ENCODE data around the gene PRR14.
A peak's percentile ranks its signal among the peaks of the same experiment; 100 is the strongest.

Gene PRR14

GRCh38 chr16:30659507-30660423 is 9.0 kb downstream of the PRR14 start:
- peak; percentile 42 for DNase-seq (ENCODE audit: low read depth)

GRCh38 chr16:30660424-30661261 is 9.9 kb downstream of the PRR14 start:
- peak; percentile 76 for DNase-seq (ENCODE audit: low read depth)

GRCh38 chr16:30662449-30662848 is 11.7 kb downstream of the PRR14 start:
- DNase-seq (ENCODE audit: low read depth) = no peak

- DNase-seq (ENCODE audit: low read depth) = no peak
These were observed 12.3 kb downstream of the PRR14 start for GRCh38 chr16:30663038-30663437.

- DNase-seq (ENCODE audit: low read depth) = no peak
These were observed 13.1 kb downstream of the PRR14 start for GRCh38 chr16:30663820-30664219.

GRCh38 chr16:30664616-30665109 is 13.9 kb downstream of the PRR14 start:
- no peak for DNase-seq (ENCODE audit: low read depth)

GRCh38 chr16:30665155-30665829 is 14.5 kb downstream of the PRR14 start:
- DNase-seq (ENCODE audit: low read depth) = no peak

- no peak for DNase-seq (ENCODE audit: low read depth)
These were observed 15.1 kb downstream of the PRR14 start for GRCh38 chr16:30665830-30666190.

- DNase-seq (ENCODE audit: low read depth) = no peak
These were observed 15.9 kb downstream of the PRR14 start for GRCh38 chr16:30666681-30667080.

GRCh38 chr16:30667361-30667905 is 16.7 kb downstream of the PRR14 start:
- no peak for DNase-seq (ENCODE audit: low read depth)

- no peak for DNase-seq (ENCODE audit: low read depth)
These were observed 17.6 kb downstream of the PRR14 start for GRCh38 chr16:30668393-30668792.

GRCh38 chr16:30669026-30669902 is 18.5 kb downstream of the PRR14 start:
- no peak for DNase-seq (ENCODE audit: low read depth)

GRCh38 chr16:30669903-30670824 is 19.4 kb downstream of the PRR14 start:
- no peak for DNase-seq (ENCODE audit: low read depth)

GRCh38 chr16:30675143-30675542 is 24.4 kb downstream of the PRR14 start:
- DNase-seq (ENCODE audit: low read depth) = no peak

- no peak for DNase-seq (ENCODE audit: low read depth)
These were observed 27.3 kb downstream of the PRR14 start for GRCh38 chr16:30677931-30678585.

- DNase-seq (ENCODE audit: low read depth) = no peak
These were observed 27.8 kb downstream of the PRR14 start for GRCh38 chr16:30678586-30678970.

GRCh38 chr16:30680326-30680725 is 29.6 kb downstream of the PRR14 start:
- no peak for DNase-seq (ENCODE audit: low read depth)

GRCh38 chr16:30688701-30689100 is 37.9 kb downstream of the PRR14 start:
- no peak for DNase-seq (ENCODE audit: low read depth)

GRCh38 chr16:30691907-30692306 is 41.1 kb downstream of the PRR14 start:
- DNase-seq (ENCODE audit: low read depth) = no peak
